BLaER1 treated with 17β-estradiol and CSF1 and Interleukin-3, amounts not matched to agents 10 nM and 100 nM (cell line): ENCODE data around the gene SPIRE1.

Experiments
- H3K27ac ChIP-seq, 11 experiments: shearing (Covaris generic); formaldehyde crosslinking; 2 replicates each; pipeline ENCODE4 v1.8.1; 2022
- H3K27me3 ChIP-seq, 11 experiments: shearing (Covaris generic); formaldehyde crosslinking; 2 replicates each; pipeline ENCODE4 v1.8.1; 2022
- H3K36me3 ChIP-seq, 11 experiments: shearing (Covaris generic); formaldehyde crosslinking; 2 replicates each; pipeline ENCODE4 v1.8.1; 2022
- H3K4me1 ChIP-seq, 10 experiments: shearing (Covaris generic); formaldehyde crosslinking; 2 replicates each; pipeline ENCODE4 v1.8.1; 2022
- H3K4me2 ChIP-seq, 11 experiments: shearing (Covaris generic); formaldehyde crosslinking; 2 replicates each; pipeline ENCODE4 v1.8.1; 2022
- H3K4me3 ChIP-seq, 10 experiments: shearing (Covaris generic); formaldehyde crosslinking; 2 replicates each; pipeline ENCODE4 v1.8.1; 2022
- H3K9ac ChIP-seq, 11 experiments: shearing (Covaris generic); formaldehyde crosslinking; 2 replicates each; pipeline ENCODE4 v1.8.1; 2022
- H3K9me3 ChIP-seq, 11 experiments: shearing (Covaris generic); formaldehyde crosslinking; replicated peaks in 1 of 11; 2 replicates each; pipeline ENCODE4 v1.8.1; 2022
- H4K20me1 ChIP-seq, 11 experiments: shearing (Covaris generic); formaldehyde crosslinking; 2 replicates each; pipeline ENCODE4 v1.8.1; 2022
- Cebpa-rat ChIP-seq, 11 experiments: shearing (Covaris generic); IDR thresholded peaks; 2 replicates each; pipeline ENCODE4 v1.8.1; 2022

SPIRE1 gene

DNA sequence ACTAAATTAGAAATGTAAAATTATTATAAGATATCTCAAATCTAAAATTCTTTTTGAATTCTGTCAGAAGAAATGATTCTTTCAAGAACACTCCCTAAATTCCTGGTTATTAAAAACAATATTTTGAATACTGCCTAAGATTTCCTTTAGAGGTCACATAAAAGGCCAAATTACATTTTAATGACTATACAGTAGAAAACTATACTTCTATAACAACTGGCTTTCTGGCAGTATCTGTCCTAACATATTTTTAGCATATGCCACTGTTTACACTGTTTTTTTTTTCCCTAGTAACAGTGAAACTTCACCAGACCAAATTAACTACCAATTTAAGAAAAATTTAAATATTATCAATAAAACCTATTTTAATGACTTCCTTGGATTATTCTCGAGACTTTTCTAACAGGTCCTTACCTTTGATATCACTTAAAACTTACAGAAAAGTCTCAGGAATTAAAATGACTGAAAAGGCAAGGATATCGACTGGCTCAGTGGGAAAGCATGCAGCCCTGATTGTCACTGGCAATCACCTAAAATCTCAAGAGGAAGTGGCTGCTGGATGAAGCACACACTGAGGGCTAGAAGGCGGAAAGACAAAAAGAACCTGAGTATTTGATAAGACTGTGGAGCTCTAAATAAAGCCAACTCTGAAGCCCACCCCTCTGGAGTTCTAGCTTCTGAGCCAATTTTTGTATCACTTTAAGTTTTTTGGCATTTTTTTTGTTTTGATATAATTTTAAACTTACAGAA is 59.6 kb downstream of the SPIRE1 start:
- Histone ChIP-seq H3K36me3 (no peaks in the 10 kb centered on the region), H3K9me3 (no peaks in the 10 kb centered on the region), H3K4me2 (no peak overlapping the region), H4K20me1 (no peaks in the 10 kb centered on the region), H3K27me3 (no peaks in the 10 kb centered on the region), H3K4me1 (peaks cover 0 to 71% (median 0%) of the 10 kb centered on the region in 10 experiments; a peak in 4 of 20 replicates), H3K9ac (no peak overlapping the region), H3K4me3 (no peak overlapping the region), H3K27ac (no peak overlapping the region)
- no peak for TF ChIP-seq Cebpa-rat (IDR thresholded peaks at IDR 0.05)

DNA sequence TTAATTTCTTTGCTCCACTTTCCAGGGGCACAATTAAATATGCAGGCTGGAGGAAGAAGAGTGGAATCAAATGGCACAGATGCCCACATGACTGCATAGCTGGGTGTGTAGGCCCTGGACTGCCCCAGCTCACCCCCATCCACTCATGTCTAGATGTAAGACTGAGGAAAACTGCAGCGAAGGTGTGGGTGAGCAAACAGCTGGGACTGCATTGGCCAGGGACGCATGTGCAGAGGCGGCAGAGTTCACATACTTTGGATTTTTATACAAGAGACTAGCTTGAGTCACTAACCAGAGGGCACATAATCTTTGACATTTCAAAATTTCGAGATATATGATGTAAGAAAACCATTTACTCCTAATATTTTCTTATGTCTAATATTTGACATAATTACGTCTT is 60.1 kb downstream of the SPIRE1 start:
- H3K27ac ChIP-seq: no peak overlapping the region
- H3K36me3 ChIP-seq: no peaks in the 10 kb centered on the region
- no peak for TF ChIP-seq Cebpa-rat (IDR thresholded peaks at IDR 0.05)
- no peak overlapping the region for H3K4me2 ChIP-seq
- no peak overlapping the region for H3K9ac ChIP-seq
- no peaks in the 10 kb centered on the region for H4K20me1 ChIP-seq
- no peak overlapping the region for H3K4me3 ChIP-seq
- H3K4me1 ChIP-seq: peaks cover 0 to 66% (median 0%) of the 10 kb centered on the region in 10 experiments; a peak in 4 of 20 replicates
- no peaks in the 10 kb centered on the region for H3K27me3 ChIP-seq
- H3K9me3 ChIP-seq: no peaks in the 10 kb centered on the region

DNA sequence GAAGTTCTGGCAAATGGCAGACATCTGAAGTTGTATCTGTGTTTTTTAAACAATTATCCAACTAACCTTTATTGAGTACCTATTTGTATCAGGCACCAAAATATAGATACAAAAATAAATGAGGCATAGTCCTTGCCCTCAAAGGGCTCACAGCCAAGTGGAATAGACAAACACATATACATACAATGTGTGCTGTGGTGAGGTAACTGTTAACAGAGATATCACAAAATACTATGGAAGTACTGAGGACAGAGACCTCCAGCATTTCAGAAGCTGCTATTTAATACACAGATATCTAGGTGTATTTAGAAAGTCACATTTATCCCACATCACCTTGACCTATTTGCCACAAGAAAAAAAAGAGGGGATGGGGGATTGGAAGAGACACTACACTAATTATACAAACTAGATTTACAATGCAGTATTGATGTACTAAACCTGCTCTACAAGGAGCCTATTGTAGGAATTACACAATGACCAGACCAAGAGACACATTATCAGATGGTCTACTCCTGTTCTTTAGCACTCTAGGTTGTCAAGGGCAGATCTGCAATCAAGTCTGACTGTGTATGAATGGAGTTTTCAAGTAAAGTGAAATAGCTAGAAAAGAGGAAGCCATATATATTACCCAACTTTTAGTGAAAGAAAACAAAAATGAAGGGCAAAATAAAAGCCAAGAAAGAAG is 62.2 kb downstream of the SPIRE1 start:
- no peaks in the 10 kb centered on the region for H4K20me1 ChIP-seq
- no peaks in the 10 kb centered on the region for H3K9me3 ChIP-seq
- no peak for TF ChIP-seq Cebpa-rat (IDR thresholded peaks at IDR 0.05)
- no peak overlapping the region for H3K9ac ChIP-seq
- H3K27me3 ChIP-seq: no peaks in the 10 kb centered on the region
- H3K4me3 ChIP-seq: no peak overlapping the region
- H3K36me3 ChIP-seq: no peaks in the 10 kb centered on the region
- no peak overlapping the region; a peak in 2 of 22 replicates for H3K27ac ChIP-seq
- H3K4me1 ChIP-seq: peaks cover 0 to 46% (median 0%) of the 10 kb centered on the region in 10 experiments; a peak in 4 of 20 replicates
- H3K4me2 ChIP-seq: peak overlapping the region in 2 of 11 experiments; percentile 48 to 53; a peak in 4 of 22 replicates

DNA sequence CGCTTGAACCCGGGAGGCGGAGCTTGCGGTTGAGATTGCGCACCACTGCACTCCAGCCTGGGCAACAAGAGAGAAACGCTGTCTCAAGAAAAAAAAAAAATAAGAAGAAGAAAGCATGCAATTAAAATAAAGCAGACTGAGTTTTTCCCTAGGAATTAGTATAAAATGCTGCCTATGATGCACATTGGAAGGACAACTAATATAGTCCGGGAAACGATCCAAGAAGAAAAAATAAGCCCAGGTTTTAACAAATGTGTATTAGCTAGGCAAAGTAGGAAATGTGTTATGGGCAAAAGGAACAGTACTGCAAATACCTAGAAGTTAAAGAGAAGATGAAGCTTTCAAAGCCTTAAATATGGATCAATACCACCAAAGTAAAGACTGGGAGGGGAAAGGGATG is 64.0 kb downstream of the SPIRE1 start:
- Histone ChIP-seq H3K27ac (no peak overlapping the region), H3K4me1 (peaks cover 0 to 27% (median 0%) of the 10 kb centered on the region in 10 experiments; a peak in 4 of 20 replicates), H3K9me3 (no peaks in the 10 kb centered on the region), H3K4me2 (no peak overlapping the region), H4K20me1 (no peaks in the 10 kb centered on the region; a peak in 1 of 22 replicates), H3K9ac (no peak overlapping the region), H3K36me3 (no peaks in the 10 kb centered on the region), H3K27me3 (no peaks in the 10 kb centered on the region), H3K4me3 (no peak overlapping the region)
- no peak for TF ChIP-seq Cebpa-rat (IDR thresholded peaks at IDR 0.05)

DNA sequence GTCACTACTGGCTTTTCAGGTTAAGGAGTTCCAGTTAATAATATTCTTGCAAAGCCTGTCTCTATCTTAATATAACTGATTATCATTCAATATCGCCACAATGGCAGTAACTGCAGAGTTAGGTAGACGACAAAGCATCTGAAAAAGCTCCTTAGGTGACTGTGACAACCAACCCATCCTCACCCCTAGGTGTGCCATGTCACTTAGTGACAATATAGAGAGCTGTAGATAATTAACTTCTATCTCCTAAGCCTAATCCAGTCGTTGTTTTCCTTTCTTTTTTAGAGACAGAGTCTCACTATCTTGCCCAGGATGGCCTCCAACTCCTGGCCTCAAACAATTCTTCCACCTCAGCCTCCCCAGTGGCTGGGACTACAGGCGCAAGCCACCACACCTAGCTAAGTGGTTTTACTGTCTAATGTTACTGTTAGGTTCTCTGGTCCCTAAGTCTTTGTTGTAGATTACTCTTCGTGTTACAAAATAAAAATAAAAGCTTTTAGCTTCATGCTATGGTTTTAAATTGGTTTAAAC is 65.2 kb downstream of the SPIRE1 start:
- TF ChIP-seq Cebpa-rat (IDR thresholded peaks at IDR 0.05): no peak
- Histone ChIP-seq H3K9me3 (no peaks in the 10 kb centered on the region), H3K4me1 (peaks cover 0 to 19% (median 0%) of the 10 kb centered on the region in 10 experiments; a peak in 4 of 20 replicates), H3K9ac (no peak overlapping the region), H3K4me2 (no peak overlapping the region), H3K27me3 (no peaks in the 10 kb centered on the region), H3K36me3 (no peaks in the 10 kb centered on the region), H3K27ac (no peak overlapping the region), H3K4me3 (no peak overlapping the region), H4K20me1 (no peaks in the 10 kb centered on the region; a peak in 1 of 22 replicates)

DNA sequence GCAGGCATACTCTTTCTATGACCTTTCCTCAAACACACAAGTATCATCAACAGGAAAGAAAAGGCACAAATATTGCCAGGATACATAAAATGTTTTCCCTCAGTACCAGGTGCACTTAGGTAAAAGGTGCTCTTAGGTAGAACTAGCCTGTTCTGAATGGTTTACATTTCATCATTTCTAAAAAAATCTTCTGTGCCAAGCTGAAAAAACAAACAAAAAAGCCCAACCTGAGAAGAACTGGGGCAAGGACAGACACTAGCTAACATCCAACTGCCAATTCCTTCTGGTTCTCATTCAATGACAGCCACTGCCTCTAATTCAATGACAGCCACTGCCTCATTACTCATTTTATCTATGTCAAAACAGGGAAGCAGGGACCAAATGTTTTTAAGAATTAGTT is 68.5 kb downstream of the SPIRE1 start:
- no peak for TF ChIP-seq Cebpa-rat (IDR thresholded peaks at IDR 0.05)
- Histone ChIP-seq H4K20me1 (no peaks in the 10 kb centered on the region; a peak in 2 of 22 replicates), H3K36me3 (no peaks in the 10 kb centered on the region; a peak in 1 of 22 replicates), H3K27ac (no peak overlapping the region), H3K9me3 (no peaks in the 10 kb centered on the region), H3K9ac (no peak overlapping the region), H3K4me3 (no peak overlapping the region), H3K4me2 (no peak overlapping the region), H3K4me1 (no peaks in the 10 kb centered on the region), H3K27me3 (no peaks in the 10 kb centered on the region)

DNA sequence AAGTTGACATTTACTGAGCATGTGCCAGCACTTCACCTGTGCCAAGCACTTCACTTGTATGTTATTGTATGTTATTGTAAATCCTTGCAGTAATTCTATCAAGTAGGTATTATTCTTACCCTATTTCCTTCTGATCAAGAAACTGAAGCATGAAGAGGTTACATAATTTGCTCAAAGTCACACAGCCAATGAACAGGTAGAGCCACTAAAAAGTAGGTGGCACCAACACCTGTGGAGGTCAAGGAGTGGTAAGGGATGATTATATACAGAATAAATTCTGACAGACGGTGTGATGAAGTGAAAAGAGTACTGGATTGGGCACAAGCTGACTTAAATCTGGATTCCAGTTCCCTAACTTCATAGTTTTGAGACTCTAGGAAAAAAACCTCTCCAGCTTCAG is 71.0 kb downstream of the SPIRE1 start:
- Histone ChIP-seq H3K9me3 (no peaks in the 10 kb centered on the region), H3K27me3 (no peaks in the 10 kb centered on the region), H3K27ac (no peak overlapping the region), H3K36me3 (no peaks in the 10 kb centered on the region; a peak in 1 of 22 replicates), H3K4me3 (no peak overlapping the region), H4K20me1 (no peaks in the 10 kb centered on the region; a peak in 2 of 22 replicates), H3K4me2 (no peak overlapping the region), H3K4me1 (no peaks in the 10 kb centered on the region), H3K9ac (no peak overlapping the region)
- no peak for TF ChIP-seq Cebpa-rat (IDR thresholded peaks at IDR 0.05)

DNA sequence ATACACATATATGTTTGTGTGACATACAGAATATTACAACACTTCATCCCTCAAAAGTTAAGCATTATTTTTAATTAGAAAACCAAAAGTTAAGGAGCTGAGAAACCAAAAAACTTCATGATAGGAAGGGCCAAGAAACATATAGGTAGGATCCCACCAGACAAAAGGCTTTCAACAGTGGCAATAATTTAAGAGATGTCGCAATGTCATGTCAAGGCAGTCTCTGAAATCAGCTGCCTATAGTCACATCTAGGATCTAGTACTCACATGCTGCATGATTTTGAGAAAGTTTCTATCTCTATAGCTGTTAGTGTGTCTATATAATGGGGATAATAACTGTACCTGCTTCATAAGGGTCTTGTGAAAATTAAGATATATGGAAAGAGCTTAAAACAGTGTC is 72.7 kb downstream of the SPIRE1 start:
- Histone ChIP-seq H3K9me3 (no peaks in the 10 kb centered on the region), H3K4me1 (no peaks in the 10 kb centered on the region), H3K4me2 (no peak overlapping the region), H3K36me3 (no peaks in the 10 kb centered on the region; a peak in 1 of 22 replicates), H3K4me3 (no peak overlapping the region), H3K27me3 (no peaks in the 10 kb centered on the region), H3K9ac (no peak overlapping the region), H3K27ac (no peak overlapping the region), H4K20me1 (peaks cover 0 to 4% (median 0%) of the 10 kb centered on the region in 11 experiments; a peak in 3 of 22 replicates)
- peak in 5 of 11 experiments; percentile 9 to 56 (median 39); a peak in 1 of 22 replicates for TF ChIP-seq Cebpa-rat (IDR thresholded peaks at IDR 0.05)

DNA sequence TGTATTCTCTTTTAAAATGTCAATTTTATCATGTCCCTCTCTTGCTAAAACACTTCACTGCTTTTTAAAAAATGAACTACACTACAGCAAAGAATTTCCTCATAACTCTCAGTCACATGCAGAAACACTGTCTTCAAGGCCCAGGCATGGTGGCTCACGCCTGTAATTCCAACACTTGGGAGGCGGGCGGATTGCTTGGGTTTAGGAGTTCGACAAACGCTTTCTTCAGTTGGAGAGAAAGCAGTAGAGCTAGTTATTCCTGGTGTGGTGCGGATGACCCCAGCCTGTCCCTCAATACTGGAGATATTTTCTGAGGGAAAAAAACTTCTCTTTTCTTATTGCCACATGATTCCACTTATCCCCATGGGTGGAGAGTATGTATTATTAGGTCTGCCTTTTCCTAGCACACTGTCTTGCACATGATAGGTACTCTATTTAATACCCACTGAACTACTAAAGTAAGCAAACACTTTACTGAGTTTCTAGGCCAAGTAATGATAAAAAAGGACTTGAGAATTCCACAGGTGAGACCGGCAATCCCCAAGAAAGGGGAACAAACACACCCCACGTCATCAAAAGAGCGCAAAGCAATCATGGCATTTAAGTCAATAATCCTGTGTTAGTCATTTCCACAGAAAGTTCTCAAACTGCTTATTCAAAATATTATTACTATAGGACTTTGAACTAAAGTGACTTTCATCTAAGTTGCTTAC is 77.1 kb downstream of the SPIRE1 start:
- Histone ChIP-seq H4K20me1 (peaks cover 0 to 12% (median 0%) of the 10 kb centered on the region in 11 experiments; a peak in 2 of 22 replicates), H3K4me3 (no peak overlapping the region), H3K36me3 (no peaks in the 10 kb centered on the region; a peak in 1 of 22 replicates), H3K27ac (no peak overlapping the region), H3K27me3 (no peaks in the 10 kb centered on the region), H3K9me3 (peaks cover 9 to 22% (median 19%) of the 10 kb centered on the region in 11 experiments; a peak in 20 of 22 replicates), H3K4me1 (peaks cover 0 to 13% (median 0%) of the 10 kb centered on the region in 10 experiments; a peak in 2 of 20 replicates), H3K9ac (no peak overlapping the region), H3K4me2 (no peak overlapping the region)
- no peak for TF ChIP-seq Cebpa-rat (IDR thresholded peaks at IDR 0.05)
